Tibial nerve (tissue), 3 donors: ENCODE measurements around the gene HEPN1.

ENCODE experiments used
- CTCF ChIP-seq, 5 experiments: fragments of 200-600 bp in 3 of 5; fragments of 450-650 bp in 2 of 5; sonication (generic) in 3 of 5; IDR thresholded peaks; one replicate each; pipeline ENCODE4 v1.5.1; 2016 to 2019; ENCODE audit warnings: antibody characterized with exemption in 5 of 5, mild to moderate bottlenecking in 3 of 5, moderate library complexity in 2 of 5
- POLR2A ChIP-seq, 2 donors: fragments of 450-650 bp; IDR thresholded peaks; one replicate each; pipeline ENCODE4 v1.6.1; 2017; ENCODE audit warnings: antibody characterized with exemption in 2 of 2, mild to moderate bottlenecking in 2 of 2, moderate library complexity in 2 of 2

- TF ChIP-seq POLR2A (IDR thresholded peaks at IDR 0.05) (no peak), CTCF (IDR thresholded peaks at IDR 0.05) (no peak)
Observed at GRCh38 chr11:124918950-124919349, at the start of gene HEPN1.
